ENCODE results near the gene CTBP1. TPM values are rescaled to one million over a fixed set of nuclear protein-coding genes. Genes with fewer than 3 reads are reported as not detected.
"Not testable (repeated sequence)": the region's sequence is repeated elsewhere in the genome, so short reads cannot be mapped to it uniquely, and the experiment has no call there.

Gene CTBP1
- total RNA-seq (100 to 1,000 TPM; 164 to 184 TPM), total RNA-seq (179 to 233 reads per million in 2 donors)

DNA sequence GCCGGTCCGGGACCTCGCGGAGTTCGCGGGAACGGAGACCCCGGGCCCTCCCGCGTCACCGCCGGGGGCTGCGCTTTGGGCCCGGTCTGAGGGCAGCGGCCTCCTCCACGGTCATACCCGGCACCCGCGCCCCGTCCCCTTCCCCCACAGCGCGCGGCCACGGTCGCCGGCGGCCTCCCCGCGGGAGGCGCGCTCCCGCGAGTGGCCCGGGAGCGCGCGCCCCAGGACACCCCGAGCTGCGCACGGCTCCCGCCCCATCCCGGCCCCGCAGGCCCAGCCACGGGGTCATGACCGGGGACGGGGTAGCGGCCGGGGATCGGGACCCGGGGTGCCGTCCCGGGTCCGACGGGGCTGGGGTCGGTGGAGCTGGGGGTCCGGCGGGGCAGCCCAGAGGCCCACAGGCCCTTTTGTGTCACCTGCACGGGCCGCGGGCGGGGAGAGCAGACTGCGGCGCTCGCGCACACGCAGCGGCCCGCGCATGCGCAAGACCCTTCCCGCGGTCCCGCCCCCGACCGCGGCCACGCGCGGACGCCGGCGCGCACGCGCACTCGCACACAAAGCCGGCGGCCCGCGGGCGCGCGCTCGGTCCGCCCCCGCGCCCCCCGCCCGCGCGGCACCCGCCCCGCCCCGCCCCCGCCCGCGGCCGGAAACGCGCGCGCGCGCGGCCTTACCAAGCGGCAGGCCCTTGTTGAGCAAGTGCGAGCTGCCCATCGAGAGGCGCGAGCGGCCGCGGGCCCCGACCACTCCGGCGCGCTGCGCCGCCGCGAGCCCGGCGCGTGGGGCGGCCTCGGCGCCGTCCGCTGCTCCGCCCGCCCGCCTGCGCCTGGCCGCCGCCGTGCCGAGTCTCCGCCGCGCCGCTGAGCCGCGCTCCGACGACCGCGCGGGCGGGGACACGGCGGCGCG is at the start of gene CTBP1:
TSS of gene CTBP1 (minus strand) at position 886 of the 903 bp plus-strand sequence. CDS start 7,799 bp downstream, outside the sequence.
- H3K4me3 Mint-ChIP-seq = peak within 1 kb of the TSS; percentile 94
- peaks cover 58% of the 10 kb centered on the region for H3K4me1 Mint-ChIP-seq
- peaks cover 3% of the 10 kb centered on the region for H3K36me3 Mint-ChIP-seq (ENCODE audit: low read depth)
- ATAC-seq (peak; percentile 48), DNase-seq (peak; percentile 84 to 90 (median 84))
- H3K27me3 Mint-ChIP-seq = no peaks in the 10 kb centered on the region
- no peaks in the 10 kb centered on the region for H3K9me3 ChIP-seq (ENCODE audit: control insufficient read depth, low read length, poor library complexity, severe bottlenecking)
- peak within 1 kb of the TSS; percentile 98 for H3K27ac Mint-ChIP-seq

DNA sequence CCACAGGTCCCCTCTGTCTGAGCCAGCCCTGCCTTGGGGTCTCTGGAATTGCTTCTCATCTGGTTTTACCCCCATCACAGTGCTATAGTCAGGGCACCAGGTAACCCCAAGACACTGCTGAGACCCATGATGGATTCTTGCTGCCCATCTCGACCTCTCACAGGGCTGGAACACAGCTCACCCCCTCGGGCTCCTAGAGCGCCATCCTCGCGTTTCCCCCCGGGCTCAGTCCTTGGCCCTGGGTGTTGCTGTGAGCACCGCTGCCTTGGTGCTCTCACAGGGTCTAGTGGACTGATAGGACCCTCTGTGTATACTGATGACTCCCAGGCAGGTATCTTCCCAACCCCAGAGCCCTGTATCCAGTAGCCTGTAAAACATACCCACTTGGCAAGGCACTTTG is 49.5 kb upstream of the CTBP1 start:
- ATAC-seq = no peak
- Mint-ChIP-seq H3K4me1 (peaks cover 42% of the 10 kb centered on the region), H3K36me3 (ENCODE audit: low read depth) (peaks cover 8% of the 10 kb centered on the region), H3K4me3 (no peak overlapping the region), H3K27ac (peak overlapping the region; percentile 90), H3K27me3 (no peaks in the 10 kb centered on the region)
- H3K9me3 ChIP-seq (ENCODE audit: control insufficient read depth, low read length, poor library complexity, severe bottlenecking) = no peaks in the 10 kb centered on the region
- DNase-seq = no peak

DNA sequence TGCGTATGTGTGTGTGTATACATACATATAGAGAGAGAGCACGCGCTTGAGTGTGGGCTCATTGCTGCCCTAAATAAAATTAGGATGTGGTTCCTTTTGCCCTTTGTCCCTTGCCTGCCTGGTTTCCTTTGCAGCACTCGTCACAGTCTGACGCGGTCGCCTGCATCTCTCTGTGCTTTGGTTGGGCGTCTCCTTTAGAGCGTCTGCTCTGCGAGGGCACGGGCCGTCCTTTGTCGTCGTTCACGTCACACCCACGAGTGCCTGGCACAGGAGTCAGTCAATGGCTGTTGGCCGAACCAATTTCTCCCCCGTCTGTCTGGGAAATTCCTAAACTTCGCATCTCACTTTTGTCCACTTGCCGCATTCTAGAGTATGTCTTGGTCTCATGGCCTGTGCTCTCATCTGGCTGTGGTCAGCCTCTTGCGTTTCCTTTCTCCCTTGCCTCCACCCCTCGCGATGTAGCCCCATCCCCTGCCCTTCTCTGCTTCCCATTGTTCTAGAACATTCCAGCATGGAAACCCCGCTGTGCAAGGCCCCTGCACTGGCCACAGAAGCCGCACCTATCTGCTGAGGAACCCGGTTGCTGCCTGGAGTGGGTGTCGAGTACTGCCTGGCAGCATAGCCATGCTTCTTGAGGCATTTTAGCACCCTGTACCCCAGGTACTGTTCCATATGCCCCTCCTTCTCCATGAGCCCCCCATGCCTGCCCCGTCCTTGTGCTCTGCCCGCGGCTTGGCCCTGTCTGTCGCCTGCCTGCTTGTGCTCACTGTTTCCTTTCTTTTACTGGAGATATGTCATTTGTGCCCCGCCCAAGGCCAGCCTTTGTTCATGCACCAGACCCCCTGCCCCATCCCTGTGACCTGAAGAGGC is 48.8 kb upstream of the CTBP1 start:
- Mint-ChIP-seq H3K4me3 (peak overlapping the region; percentile 69), H3K27me3 (no peaks in the 10 kb centered on the region), H3K4me1 (peaks cover 42% of the 10 kb centered on the region), H3K36me3 (ENCODE audit: low read depth) (peaks cover 8% of the 10 kb centered on the region), H3K27ac (peak overlapping the region; percentile 90)
- DNase-seq = peak in 2 of 3 donors; percentile 35 to 39
- peak; percentile 84 for ATAC-seq
- H3K9me3 ChIP-seq (ENCODE audit: control insufficient read depth, low read length, poor library complexity, severe bottlenecking) = no peaks in the 10 kb centered on the region

DNA sequence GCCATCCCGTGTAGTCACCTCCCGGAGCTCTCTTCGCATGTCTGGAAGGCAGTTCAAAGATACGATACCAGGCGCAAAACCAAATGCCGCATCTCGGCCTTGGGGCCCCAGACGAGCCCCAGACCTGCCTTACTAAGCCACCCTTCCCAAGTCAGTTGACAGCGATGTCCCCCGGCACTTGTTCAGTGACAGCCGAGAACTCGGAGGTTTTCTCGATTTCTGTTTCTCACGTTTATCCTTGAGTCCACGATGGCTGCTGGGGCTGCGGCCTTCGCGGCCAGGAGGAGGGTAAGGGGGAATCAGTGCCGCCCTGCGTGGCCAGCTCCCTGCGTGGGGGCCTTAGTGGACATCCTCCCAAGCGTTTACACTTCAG is 48.1 kb upstream of the CTBP1 start:
- H3K4me1 Mint-ChIP-seq = peaks cover 47% of the 10 kb centered on the region
- no peaks in the 10 kb centered on the region for H3K9me3 ChIP-seq (ENCODE audit: control insufficient read depth, low read length, poor library complexity, severe bottlenecking)
- H3K4me3 Mint-ChIP-seq = peak overlapping the region; percentile 69
- no peaks in the 10 kb centered on the region for H3K27me3 Mint-ChIP-seq
- DNase-seq (no peak), ATAC-seq (no peak)
- H3K27ac Mint-ChIP-seq = peak overlapping the region; percentile 90
- H3K36me3 Mint-ChIP-seq (ENCODE audit: low read depth) = peaks cover 8% of the 10 kb centered on the region

DNA sequence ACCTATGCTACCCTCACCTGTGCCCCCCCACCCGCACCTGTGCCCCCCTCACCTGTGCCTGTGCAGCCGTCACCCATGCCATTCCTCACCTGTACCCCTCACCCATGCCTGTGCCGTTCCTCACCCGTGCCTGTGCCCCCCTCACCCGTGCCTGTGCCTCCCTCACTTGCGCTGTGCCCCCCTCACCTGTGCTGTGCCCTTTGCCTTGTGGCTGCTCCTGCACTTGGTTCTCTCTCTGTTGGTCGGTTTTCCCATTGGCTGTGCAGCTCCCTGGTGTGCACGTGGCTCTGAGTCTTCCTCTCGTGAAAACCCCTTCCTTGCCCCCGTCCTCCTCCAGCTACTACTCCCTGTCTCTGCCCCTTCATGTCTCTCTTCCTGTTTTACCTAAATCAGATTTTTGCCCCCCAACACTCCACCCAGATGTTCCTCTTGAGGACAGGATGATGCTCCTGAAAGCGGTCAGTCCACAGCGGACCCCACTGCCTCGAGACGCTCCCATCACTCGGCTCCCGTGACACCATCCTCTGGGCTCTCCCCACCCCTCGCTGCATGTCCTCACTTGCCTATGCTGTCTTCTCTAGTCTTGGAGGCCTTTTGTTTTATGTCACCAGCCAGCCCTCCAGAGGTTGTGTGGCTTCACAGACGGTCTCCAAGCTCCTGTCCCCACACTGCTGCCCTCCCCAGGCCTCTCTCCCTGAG is 47.5 kb upstream of the CTBP1 start:
- Mint-ChIP-seq H3K4me3 (peak overlapping the region; percentile 69), H3K27ac (peak overlapping the region; percentile 90), H3K36me3 (ENCODE audit: low read depth) (peaks cover 8% of the 10 kb centered on the region), H3K27me3 (no peaks in the 10 kb centered on the region), H3K4me1 (peaks cover 51% of the 10 kb centered on the region)
- no peak for ATAC-seq
- DNase-seq = no peak
- no peaks in the 10 kb centered on the region for H3K9me3 ChIP-seq (ENCODE audit: control insufficient read depth, low read length, poor library complexity, severe bottlenecking)

- Mint-ChIP-seq H3K4me3 (no peak overlapping the region), H3K27me3 (no peaks in the 10 kb centered on the region), H3K4me1 (peaks cover 51% of the 10 kb centered on the region), H3K36me3 (ENCODE audit: low read depth) (peaks cover 8% of the 10 kb centered on the region), H3K27ac (no peak overlapping the region)
- DNase-seq (no peak), ATAC-seq (no peak)
- no peaks in the 10 kb centered on the region for H3K9me3 ChIP-seq (ENCODE audit: control insufficient read depth, low read length, poor library complexity, severe bottlenecking)
Observed at GRCh38 chr4:1295405-1296055, 46.6 kb upstream of the CTBP1 start.

GRCh38 chr4:1294891-1295290 is 46.0 kb upstream of the CTBP1 start:
- H3K36me3 Mint-ChIP-seq (ENCODE audit: low read depth) = peaks cover 8% of the 10 kb centered on the region
- peaks cover 52% of the 10 kb centered on the region for H3K4me1 Mint-ChIP-seq
- H3K27ac Mint-ChIP-seq = no peak overlapping the region
- no peak for DNase-seq
- H3K4me3 Mint-ChIP-seq = peak overlapping the region; percentile 31
- H3K9me3 ChIP-seq (ENCODE audit: control insufficient read depth, low read length, poor library complexity, severe bottlenecking) = no peaks in the 10 kb centered on the region
- ATAC-seq = no peak
- no peaks in the 10 kb centered on the region for H3K27me3 Mint-ChIP-seq

GRCh38 chr4:1294424-1294823 is 45.5 kb upstream of the CTBP1 start:
- no peak for DNase-seq
- no peaks in the 10 kb centered on the region for H3K9me3 ChIP-seq (ENCODE audit: control insufficient read depth, low read length, poor library complexity, severe bottlenecking)
- no peaks in the 10 kb centered on the region for H3K27me3 Mint-ChIP-seq
- peaks cover 48% of the 10 kb centered on the region for H3K4me1 Mint-ChIP-seq
- peaks cover 5% of the 10 kb centered on the region for H3K36me3 Mint-ChIP-seq (ENCODE audit: low read depth)
- no peak overlapping the region for H3K4me3 Mint-ChIP-seq
- peak overlapping the region; percentile 74 for H3K27ac Mint-ChIP-seq
- no peak for ATAC-seq

- H3K9me3 ChIP-seq (ENCODE audit: control insufficient read depth, low read length, poor library complexity, severe bottlenecking) = no peaks in the 10 kb centered on the region
- Mint-ChIP-seq H3K4me3 (peak overlapping the region; percentile 7), H3K27me3 (no peaks in the 10 kb centered on the region), H3K4me1 (peaks cover 44% of the 10 kb centered on the region), H3K27ac (peak overlapping the region; percentile 74), H3K36me3 (ENCODE audit: low read depth) (peaks cover 3% of the 10 kb centered on the region)
- ATAC-seq (no peak), DNase-seq (no peak)
Observed at GRCh38 chr4:1293991-1294390, 45.1 kb upstream of the CTBP1 start.

DNA sequence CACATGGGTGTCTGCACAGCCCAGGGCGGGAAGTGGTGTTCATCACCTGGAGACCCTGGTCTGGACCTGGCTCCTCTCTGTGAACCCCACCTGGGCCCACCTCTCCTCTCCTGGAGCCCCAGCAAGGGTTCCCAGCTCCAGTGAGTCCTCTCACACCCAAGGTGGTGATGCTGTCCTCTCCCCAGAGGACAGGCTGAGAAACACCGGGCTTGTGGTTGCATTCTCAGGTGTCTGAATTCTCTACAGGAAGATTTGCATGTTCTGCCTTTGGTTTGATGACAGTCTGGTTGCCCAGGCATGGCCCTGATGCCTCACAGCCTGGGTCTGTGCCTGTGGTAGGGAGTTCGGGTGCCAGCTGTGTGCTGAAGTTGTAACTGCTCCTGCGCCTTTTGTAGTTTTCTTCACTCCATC is 44.6 kb upstream of the CTBP1 start:
- H3K9me3 ChIP-seq (ENCODE audit: control insufficient read depth, low read length, poor library complexity, severe bottlenecking) = no peaks in the 10 kb centered on the region
- no peak for DNase-seq
- peak overlapping the region; percentile 74 for H3K27ac Mint-ChIP-seq
- H3K36me3 Mint-ChIP-seq (ENCODE audit: low read depth) = peaks cover 3% of the 10 kb centered on the region
- H3K27me3 Mint-ChIP-seq = no peaks in the 10 kb centered on the region
- H3K4me1 Mint-ChIP-seq = peaks cover 44% of the 10 kb centered on the region
- peak overlapping the region; percentile 7 for H3K4me3 Mint-ChIP-seq
- ATAC-seq = no peak

DNA sequence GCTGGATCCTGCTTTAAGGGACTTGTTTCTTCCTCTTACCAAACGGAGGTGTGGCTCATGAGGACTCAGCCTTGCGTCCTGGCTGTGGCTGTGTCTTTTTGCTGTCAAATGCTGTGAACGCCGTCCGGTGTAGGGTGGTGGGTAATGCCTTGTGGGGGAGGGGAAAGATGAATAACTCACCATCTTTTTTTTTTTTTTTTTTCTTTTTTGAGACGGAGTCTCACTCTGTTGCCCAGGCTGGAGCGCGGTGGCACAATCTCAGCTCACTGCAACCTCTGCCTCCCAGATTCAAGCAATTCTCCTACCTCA is 43.7 kb upstream of the CTBP1 start:
- not testable (repeated sequence) for DNase-seq; H3K27me3 Mint-ChIP-seq; ATAC-seq; H3K9me3 ChIP-seq (ENCODE audit: control insufficient read depth, low read length, poor library complexity, severe bottlenecking); H3K36me3 Mint-ChIP-seq (ENCODE audit: low read depth)
- H3K4me1 Mint-ChIP-seq = peaks cover 38% of the 10 kb centered on the region
- H3K4me3 Mint-ChIP-seq = peak overlapping the region; percentile 33
- H3K27ac Mint-ChIP-seq = peak overlapping the region; percentile 96

GRCh38 chr4:1291996-1292702 is 43.2 kb upstream of the CTBP1 start:
- ATAC-seq = no peak
- Mint-ChIP-seq H3K4me3 (peak overlapping the region; percentile 94), H3K27me3 (no peaks in the 10 kb centered on the region), H3K36me3 (ENCODE audit: low read depth) (peaks cover 3% of the 10 kb centered on the region), H3K27ac (peak overlapping the region; percentile 96), H3K4me1 (peaks cover 35% of the 10 kb centered on the region)
- H3K9me3 ChIP-seq (ENCODE audit: control insufficient read depth, low read length, poor library complexity, severe bottlenecking) = no peaks in the 10 kb centered on the region
- DNase-seq = no peak
